GM21381 (cell line): ENCODE measurements around the gene GPNMB.

Source experiments
- ATAC-seq: cut with Tn5 transposase; IDR thresholded peaks from one replicate; pipeline ENCODE4 v1.9.1; 2021; ENCODE audit warnings: mild to moderate bottlenecking, moderate library complexity; ENCODE audit not compliant: unreplicated experiment

GPNMB gene

DNA sequence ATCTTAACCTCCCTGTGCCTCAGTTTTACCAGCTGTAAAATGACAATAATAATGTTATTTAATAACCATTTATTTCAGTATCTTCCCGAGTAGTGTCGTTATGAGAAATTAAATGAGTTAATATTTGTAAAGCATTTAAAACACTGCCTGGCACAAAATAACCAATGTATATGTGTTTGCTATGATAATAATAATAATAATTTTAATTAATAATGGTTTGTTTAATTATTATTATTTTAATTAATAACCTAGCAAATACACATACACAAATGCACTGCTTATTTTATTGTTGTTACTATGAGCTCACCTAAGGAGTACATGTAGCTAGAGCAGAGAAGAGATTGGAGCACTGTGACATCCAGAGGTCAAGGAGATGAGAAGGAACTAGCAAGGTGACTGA, 18.2 kb upstream of the GPNMB start:
- ATAC-seq: no peak

- ATAC-seq: no peak
These were observed 15.9 kb upstream of the GPNMB start for GRCh38 chr7:23230641-23231101.

- no peak for ATAC-seq
These were observed 13.6 kb upstream of the GPNMB start for GRCh38 chr7:23232966-23233365.

GRCh38 chr7:23234569-23235296, 11.8 kb upstream of the GPNMB start:
- peak; percentile 94 for ATAC-seq

DNA sequence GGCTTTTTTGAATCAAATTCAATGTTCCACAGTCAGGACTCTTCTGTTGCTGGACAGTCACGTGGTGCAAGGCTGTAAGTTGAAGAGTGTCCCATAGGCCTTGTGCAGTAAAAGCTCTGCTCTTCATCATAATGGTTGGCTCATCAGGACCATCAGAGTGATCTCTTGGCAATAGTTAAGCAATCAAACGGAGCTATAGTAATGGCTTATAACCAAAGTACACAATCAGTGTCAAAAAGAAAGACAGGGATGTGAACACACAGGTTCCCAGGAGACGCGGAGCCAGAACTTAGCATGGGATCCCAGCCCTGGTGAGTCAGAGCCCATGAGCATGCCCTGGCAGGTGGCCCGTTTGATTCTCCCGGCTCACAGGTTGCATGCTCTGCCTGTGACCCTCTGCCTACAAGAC, 10.8 kb upstream of the GPNMB start:
- ATAC-seq: no peak

DNA sequence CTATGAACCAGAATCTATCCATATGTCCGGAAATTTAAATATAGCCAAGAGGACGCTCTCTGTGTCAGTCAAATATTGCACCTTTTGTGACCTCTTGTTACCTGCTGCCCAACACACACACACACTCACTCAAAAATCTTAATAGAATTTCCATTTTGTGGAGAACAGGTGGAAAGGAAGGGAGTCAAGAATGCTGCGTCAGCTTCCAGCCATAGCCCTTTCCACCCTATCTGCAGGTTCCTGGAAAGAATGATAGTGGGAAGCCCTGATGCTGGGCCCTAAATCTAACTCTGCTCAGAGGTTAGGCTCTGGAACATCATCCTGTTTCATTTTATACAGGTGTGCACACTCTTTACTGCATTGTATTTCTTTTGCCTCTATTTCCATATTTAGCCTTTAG, 9.6 kb upstream of the GPNMB start:
- no peak for ATAC-seq

DNA sequence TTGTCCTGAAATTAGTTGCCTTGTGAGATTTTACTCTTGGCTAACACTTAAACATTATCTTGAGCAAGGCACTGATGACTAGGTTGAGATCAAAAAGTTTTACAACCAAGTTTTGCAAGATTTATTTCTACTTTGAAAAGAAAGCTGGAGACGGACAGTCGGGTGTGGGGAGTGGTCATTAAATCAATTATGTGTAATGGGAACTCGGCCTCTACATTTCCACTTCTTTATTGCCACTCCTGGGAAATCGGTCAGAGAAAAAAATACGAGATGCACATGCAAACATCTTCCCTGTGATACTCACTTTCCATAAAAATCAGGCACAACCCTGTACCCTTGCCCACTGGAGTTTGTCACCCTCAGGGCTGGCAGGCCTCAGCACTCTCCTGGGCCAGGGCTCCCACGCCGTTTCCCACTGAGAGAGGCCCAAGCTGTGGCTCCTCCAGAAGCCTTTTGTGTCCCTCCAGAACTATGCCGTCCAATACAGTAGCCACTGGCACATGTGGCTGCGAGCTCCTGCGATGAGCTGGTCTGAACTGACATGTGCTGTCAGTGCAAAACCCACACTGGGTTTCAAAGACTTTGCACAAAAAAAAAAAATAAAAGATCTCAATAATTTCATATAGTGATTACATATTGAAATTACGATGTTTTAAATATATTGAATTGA, 7.5 kb upstream of the GPNMB start:
- ATAC-seq: no peak

DNA sequence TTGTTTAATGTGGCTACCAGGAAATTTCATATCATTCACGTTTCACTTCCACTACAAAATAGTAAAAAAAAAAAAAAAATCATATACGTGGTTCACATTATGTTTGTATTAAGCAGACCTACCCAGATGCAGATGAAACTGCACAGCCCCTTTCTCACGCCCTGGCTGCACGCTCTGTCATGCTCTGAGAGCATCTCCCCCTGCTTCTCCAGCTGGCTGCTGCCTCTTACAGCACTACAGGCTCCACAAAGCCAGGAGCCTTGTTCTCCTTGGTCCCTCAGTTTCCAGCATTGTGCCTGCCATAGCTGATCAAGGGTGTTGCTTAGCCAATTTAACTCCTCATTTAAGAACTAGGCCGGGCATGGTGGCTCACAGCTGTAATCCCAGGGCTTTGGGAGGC, 6.9 kb upstream of the GPNMB start:
- ATAC-seq: no peak

- ATAC-seq: no peak
These were observed 4.3 kb upstream of the GPNMB start for GRCh38 chr7:23242321-23242720.

- no peak for ATAC-seq
These were observed 3.6 kb upstream of the GPNMB start for GRCh38 chr7:23242935-23243334.

DNA sequence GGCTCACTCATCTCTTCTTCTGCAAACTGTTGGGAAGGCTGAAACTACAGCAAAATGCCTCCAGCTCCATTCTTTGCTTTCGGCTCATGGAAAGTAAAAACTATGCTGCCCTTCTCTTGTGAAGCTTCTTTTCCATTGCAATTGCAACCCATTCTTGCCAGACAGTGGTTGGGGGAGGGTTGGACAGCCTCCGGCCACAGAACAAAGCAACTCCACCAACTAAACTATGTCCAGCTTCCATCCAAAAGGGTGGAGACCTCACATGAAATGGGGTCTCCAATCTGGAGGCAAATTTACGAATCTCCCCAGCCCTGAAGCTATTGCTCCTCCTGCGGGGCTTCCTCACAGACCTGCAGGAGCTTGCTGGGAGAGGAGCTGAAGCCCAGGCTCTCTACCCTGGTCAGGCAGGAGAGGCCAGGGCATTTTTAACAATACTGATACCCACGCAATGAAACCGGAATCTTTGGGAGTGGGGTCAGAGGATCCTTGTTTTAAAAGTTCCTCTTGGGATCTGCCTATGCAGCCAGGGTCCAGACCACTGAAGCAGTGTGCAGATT, 549 bp downstream of the GPNMB start:
- ATAC-seq: no peak

- ATAC-seq: no peak
These were observed 1.2 kb downstream of the GPNMB start for GRCh38 chr7:23247603-23248335.

DNA sequence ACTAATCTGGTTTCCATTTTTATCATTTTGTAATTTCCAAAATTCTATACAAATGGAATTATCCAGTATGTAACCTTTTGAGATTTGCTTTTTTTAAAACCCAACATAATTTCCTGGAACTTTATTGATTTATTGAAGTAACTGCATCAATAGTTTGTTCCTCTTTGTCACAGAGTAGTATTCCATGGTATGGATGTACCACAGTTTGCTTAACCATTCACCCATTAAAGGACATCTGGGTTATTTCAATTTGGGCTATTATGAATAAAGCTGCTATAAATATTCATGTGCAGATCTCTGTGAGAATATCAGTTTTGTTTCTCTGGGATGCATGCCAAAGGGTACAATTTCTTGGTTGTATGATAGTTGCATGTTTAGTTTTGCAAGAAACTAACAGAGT, 2.9 kb downstream of the GPNMB start:
- no peak for ATAC-seq

DNA sequence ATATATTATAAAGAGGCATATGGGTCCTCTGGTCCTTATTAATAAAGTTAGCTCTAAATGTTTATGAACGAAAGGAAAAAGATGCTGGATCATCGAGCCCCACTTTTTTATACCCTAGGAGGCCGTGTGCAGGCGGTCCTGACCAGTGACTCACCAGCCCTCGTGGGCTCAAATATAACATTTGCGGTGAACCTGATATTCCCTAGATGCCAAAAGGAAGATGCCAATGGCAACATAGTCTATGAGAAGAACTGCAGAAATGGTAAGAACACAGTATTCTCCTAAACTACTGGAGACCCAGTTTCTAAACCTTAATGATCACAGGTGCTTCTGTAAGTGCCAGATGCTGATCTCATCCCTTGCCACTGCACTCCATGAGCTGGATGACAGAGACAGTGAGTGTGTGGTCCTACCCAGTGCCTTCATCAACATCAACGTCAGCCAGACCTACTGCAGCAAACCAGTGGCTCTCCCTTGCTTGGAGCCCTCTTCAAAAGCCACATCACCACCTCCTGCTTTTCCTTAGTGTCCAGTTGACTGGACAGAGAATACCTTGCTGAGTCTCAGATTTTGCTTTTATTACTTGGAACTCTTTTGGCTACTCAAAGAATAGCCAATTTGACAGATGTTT, 7.6 kb downstream of the GPNMB start:
- ATAC-seq: no peak

DNA sequence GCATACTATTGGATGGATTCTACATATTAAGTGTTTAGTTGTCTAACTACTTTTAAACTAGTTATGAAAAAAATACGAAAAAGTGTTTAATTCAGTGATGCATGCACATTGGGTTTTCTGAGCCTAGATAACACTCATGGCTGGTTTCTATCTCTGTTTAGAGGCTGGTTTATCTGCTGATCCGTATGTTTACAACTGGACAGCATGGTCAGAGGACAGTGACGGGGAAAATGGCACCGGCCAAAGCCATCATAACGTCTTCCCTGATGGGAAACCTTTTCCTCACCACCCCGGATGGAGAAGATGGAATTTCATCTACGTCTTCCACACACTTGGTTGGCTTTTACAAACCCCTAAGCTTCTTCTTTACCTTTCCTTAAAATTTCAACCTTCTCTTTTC, 10.2 kb downstream of the GPNMB start:
- ATAC-seq: no peak

- ATAC-seq: no peak
These were observed 13.8 kb downstream of the GPNMB start for GRCh38 chr7:23260371-23260770.

GRCh38 chr7:23261843-23262452, 15.4 kb downstream of the GPNMB start:
- ATAC-seq: peak; percentile 66

GRCh38 chr7:23264916-23265458, 18.4 kb downstream of the GPNMB start:
- no peak for ATAC-seq

DNA sequence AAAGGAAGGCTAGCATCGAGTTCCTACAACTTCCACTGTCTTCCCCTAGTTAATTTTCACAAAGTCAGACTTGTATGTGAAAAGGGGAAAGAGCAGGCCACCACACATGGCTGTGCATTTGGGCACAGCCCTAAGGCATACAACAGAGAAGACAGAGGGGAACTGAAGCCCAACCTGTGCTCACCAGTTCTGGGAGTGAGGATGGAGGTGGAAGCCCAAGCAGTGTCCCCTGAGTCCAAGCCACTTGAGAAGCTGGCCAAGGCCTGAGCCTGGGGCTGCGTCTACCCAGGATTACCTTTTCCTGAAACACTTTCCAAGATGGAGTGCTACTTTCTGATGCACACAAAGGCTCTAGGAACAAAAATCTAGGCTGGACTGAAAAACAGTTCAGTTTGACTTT, 20.3 kb downstream of the GPNMB start:
- ATAC-seq: no peak

GRCh38 chr7:23267357-23267756, 20.8 kb downstream of the GPNMB start:
- no peak for ATAC-seq
